Activated naive CD8-positive, alpha-beta T cell (primary cell): Measurements from ENCODE around the gene APBB2.

Experiments used
- H3K27ac Mint-ChIP-seq: one replicate; pipeline ENCODE4 v1.8.0; 2021; ENCODE audit warnings: mixed read lengths
- H3K27me3 Mint-ChIP-seq: one replicate; pipeline ENCODE4 v1.8.0; 2021; ENCODE audit warnings: mixed read lengths
- H3K36me3 Mint-ChIP-seq: one replicate; pipeline ENCODE4 v1.8.0; 2021; ENCODE audit warnings: mixed read lengths
- H3K4me1 Mint-ChIP-seq: one replicate; pipeline ENCODE4 v1.8.0; 2021; ENCODE audit warnings: low read depth, mixed read lengths
- H3K4me3 Mint-ChIP-seq: one replicate; pipeline ENCODE4 v1.8.0; 2021; ENCODE audit warnings: mild to moderate bottlenecking, mixed read lengths
- H3K9me3 Mint-ChIP-seq: one replicate; pipeline ENCODE4 v1.8.0; 2021; ENCODE audit warnings: low read depth, mixed read lengths

The APBB2 gene

GRCh38 chr4:40789771-40790170 lies 424.6 kb downstream of the APBB2 start:
- Mint-ChIP-seq H3K4me1 (no peaks in the 10 kb centered on the region), H3K4me3 (no peak overlapping the region), H3K27ac (no peak overlapping the region), H3K36me3 (no peaks in the 10 kb centered on the region), H3K27me3 (peaks cover 4% of the 10 kb centered on the region), H3K9me3 (no peaks in the 10 kb centered on the region)

DNA sequence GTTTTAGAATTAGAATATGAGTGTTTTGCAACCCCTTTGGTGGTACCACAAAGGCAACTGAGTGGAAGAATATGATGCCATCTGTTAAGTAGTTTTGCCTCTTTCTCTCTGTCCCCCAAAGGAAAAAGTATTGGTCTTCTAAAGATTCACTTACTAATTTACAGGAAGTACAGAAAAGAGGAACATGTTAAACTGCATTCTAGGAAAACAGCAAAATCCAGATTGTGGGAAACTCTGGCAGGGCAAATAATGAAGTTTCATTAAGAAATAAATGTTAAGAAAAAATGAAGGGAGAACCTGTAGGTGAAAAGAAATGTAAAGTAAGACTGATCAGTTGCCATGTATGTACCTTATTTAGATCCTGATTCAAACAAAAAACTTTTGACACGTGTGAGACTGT lies 425.3 kb downstream of the APBB2 start:
- Mint-ChIP-seq H3K4me1 (no peaks in the 10 kb centered on the region), H3K9me3 (no peaks in the 10 kb centered on the region), H3K27me3 (peaks cover 4% of the 10 kb centered on the region), H3K27ac (no peak overlapping the region), H3K36me3 (no peaks in the 10 kb centered on the region), H3K4me3 (no peak overlapping the region)

DNA sequence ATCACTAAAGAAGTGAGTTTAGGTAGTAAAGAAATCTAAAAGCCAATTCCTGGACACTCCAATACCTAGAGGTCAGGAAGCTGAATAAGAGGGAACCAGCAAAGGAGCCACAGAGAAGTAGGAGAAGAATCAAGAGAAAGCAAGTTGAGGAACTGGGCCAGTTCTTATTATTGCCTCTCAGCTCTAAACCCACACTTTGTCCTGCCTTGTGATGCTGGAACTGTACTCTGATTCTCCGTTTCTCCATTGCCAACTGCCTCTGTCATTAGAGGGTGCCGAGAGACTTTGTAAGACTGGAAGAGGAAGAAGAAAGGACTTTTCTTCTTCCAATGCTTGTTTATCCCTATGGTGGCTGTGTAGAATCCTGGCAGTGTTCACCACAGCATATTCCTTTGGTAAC lies 426.0 kb downstream of the APBB2 start:
- Mint-ChIP-seq H3K36me3 (no peaks in the 10 kb centered on the region), H3K9me3 (no peaks in the 10 kb centered on the region)

GRCh38 chr4:40785727-40786126 lies 428.6 kb downstream of the APBB2 start:
- Mint-ChIP-seq H3K4me1 (no peaks in the 10 kb centered on the region), H3K27ac (no peak overlapping the region), H3K36me3 (no peaks in the 10 kb centered on the region), H3K27me3 (peaks cover 4% of the 10 kb centered on the region), H3K4me3 (no peak overlapping the region), H3K9me3 (no peaks in the 10 kb centered on the region)

More for the DNA sequence above, 426.0 kb downstream of the APBB2 start:
- Mint-ChIP-seq H3K27ac (no peak overlapping the region), H3K4me1 (no peaks in the 10 kb centered on the region), H3K27me3 (peaks cover 4% of the 10 kb centered on the region), H3K4me3 (no peak overlapping the region)

- H3K9me3 Mint-ChIP-seq: peaks cover 7% of the 10 kb centered on the region
- H3K27me3 Mint-ChIP-seq: no peaks in the 10 kb centered on the region
- no peak overlapping the region for H3K4me3 Mint-ChIP-seq
- H3K4me1 Mint-ChIP-seq: no peaks in the 10 kb centered on the region
- peaks cover 2% of the 10 kb centered on the region for H3K36me3 Mint-ChIP-seq
- H3K27ac Mint-ChIP-seq: no peak overlapping the region
Observed at GRCh38 chr4:40782876-40783275, 431.5 kb downstream of the APBB2 start.

- no peak overlapping the region for H3K4me3 Mint-ChIP-seq
- H3K27me3 Mint-ChIP-seq: no peaks in the 10 kb centered on the region
- no peak overlapping the region for H3K27ac Mint-ChIP-seq
- H3K9me3 Mint-ChIP-seq: peaks cover 9% of the 10 kb centered on the region
- H3K36me3 Mint-ChIP-seq: peaks cover 6% of the 10 kb centered on the region
- H3K4me1 Mint-ChIP-seq: no peaks in the 10 kb centered on the region
Observed at GRCh38 chr4:40778090-40778489, 436.3 kb downstream of the APBB2 start.

DNA sequence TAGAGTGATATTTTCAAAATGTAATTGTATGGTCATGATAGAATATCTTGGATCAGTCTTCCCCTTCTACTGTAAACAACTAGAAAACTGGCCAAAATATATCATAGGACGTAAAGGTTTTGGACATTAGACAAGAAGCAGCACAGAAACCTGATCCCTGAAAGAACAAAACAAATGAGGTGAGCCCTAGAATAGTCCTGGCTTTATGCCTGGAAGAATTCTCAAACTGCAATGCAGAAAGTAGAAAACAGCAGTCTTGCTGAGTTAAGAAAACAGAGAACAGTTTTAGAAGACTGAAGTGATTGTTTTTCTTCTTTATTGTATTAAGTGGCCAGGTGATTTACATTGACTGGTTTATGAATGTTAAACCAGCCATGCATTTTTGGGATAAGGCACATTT lies 445.1 kb downstream of the APBB2 start:
- H3K4me3 Mint-ChIP-seq: no peak overlapping the region
- peaks cover 4% of the 10 kb centered on the region for H3K36me3 Mint-ChIP-seq
- H3K27me3 Mint-ChIP-seq: peaks cover 11% of the 10 kb centered on the region
- H3K9me3 Mint-ChIP-seq: no peaks in the 10 kb centered on the region
- H3K4me1 Mint-ChIP-seq: no peaks in the 10 kb centered on the region
- no peak overlapping the region for H3K27ac Mint-ChIP-seq

DNA sequence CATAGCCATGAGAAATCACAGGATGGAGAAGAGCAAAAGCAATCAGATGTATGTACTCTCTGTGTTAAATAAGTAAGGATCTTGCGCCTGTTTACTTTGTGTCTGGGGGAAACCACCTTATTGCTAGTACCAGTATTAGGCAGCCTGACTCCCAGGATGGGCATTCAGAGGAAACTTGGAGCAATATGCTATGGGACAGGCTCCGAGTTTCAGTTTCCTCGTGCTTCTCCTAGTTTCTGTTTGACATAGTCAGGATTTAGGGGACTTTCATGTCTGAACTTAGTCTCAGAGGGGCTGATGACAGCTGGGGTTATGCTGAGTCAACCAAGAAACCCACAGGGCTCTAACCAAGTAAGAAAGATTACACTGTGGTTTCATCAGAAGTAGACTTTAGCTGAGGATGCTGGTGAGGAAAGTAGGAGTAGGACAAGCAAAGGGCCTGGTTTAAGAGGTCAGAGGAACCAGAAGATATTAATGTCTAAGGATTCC lies 451.1 kb downstream of the APBB2 start:
- H3K4me3 Mint-ChIP-seq: no peak overlapping the region

More for the DNA sequence above, 451.1 kb downstream of the APBB2 start:
- Mint-ChIP-seq H3K9me3 (no peaks in the 10 kb centered on the region), H3K27me3 (no peaks in the 10 kb centered on the region), H3K36me3 (no peaks in the 10 kb centered on the region), H3K27ac (no peak overlapping the region), H3K4me1 (peaks cover 7% of the 10 kb centered on the region)
